HEK293 (cell line): ENCODE measurements around the gene TEX38.

Experiments used
- WT1 ChIP-seq: fragments of 450-650 bp; formaldehyde crosslinking; IDR thresholded peaks from 2 replicates; pipeline ENCODE4 v1.5.1; 2016; ENCODE audit warnings: missing biosample characterization, missing genetic modification characterization
- TF ChIP-seq, protein P1 (sequence below): fragments of 450-650 bp; formaldehyde crosslinking; IDR thresholded peaks from 2 replicates; pipeline ENCODE4 v1.5.1; 2016; ENCODE audit warnings: missing biosample characterization, missing genetic modification characterization
- TF ChIP-seq, protein P2 (sequence below): fragments of 450-650 bp; formaldehyde crosslinking; IDR thresholded peaks from 2 replicates; pipeline ENCODE4 v1.5.1; 2016; ENCODE audit warnings: missing biosample characterization, missing genetic modification characterization

DNA sequence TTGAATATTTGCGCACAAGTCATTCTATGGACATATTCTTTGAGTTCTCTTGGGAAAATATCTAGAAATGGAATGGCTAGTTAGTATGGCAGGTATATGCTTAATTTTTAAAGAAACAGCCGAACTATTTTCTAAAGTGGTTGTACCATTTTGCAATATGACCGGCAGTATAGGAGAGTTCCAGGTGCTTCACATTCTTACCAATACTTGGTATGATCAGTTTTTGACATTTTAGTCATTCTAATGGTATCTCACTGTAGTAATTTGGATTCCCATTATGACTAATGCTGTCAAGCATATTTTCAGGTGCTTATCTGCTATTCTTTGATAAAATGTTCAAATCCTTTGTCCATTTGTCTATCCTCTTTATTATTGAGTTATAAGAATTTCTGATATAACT lies 24.0 kb upstream of the TEX38 start:
- TF ChIP-seq, protein P1, sequence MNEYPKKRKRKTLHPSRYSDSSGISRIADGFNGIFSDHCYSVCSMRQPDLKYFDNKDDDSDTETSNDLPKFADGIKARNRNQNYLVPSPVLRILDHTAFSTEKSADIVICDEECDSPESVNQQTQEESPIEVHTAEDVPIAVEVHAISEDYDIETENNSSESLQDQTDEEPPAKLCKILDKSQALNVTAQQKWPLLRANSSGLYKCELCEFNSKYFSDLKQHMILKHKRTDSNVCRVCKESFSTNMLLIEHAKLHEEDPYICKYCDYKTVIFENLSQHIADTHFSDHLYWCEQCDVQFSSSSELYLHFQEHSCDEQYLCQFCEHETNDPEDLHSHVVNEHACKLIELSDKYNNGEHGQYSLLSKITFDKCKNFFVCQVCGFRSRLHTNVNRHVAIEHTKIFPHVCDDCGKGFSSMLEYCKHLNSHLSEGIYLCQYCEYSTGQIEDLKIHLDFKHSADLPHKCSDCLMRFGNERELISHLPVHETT (tag by site-specific recombination), result no peak
- TF ChIP-seq, protein P2, sequence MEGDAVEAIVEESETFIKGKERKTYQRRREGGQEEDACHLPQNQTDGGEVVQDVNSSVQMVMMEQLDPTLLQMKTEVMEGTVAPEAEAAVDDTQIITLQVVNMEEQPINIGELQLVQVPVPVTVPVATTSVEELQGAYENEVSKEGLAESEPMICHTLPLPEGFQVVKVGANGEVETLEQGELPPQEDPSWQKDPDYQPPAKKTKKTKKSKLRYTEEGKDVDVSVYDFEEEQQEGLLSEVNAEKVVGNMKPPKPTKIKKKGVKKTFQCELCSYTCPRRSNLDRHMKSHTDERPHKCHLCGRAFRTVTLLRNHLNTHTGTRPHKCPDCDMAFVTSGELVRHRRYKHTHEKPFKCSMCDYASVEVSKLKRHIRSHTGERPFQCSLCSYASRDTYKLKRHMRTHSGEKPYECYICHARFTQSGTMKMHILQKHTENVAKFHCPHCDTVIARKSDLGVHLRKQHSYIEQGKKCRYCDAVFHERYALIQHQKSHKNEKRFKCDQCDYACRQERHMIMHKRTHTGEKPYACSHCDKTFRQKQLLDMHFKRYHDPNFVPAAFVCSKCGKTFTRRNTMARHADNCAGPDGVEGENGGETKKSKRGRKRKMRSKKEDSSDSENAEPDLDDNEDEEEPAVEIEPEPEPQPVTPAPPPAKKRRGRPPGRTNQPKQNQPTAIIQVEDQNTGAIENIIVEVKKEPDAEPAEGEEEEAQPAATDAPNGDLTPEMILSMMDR, result no peak
- no peak for TF ChIP-seq WT1
